Pancreas (tissue), 10 donors: ENCODE results near the gene CD93. TPM values are rescaled to one million over a fixed set of nuclear protein-coding genes. Genes with fewer than 3 reads are reported as not detected.

ENCODE experiments used
- ATAC-seq, 4 donors: fragments of 200-7000 bp; cut with Tn5 transposase; one replicate each; pipeline versions ENCODE4 v1.8.0 to v1.9.1; 2020; ENCODE audit warnings: mild to moderate bottlenecking in 4 of 4, moderate library complexity in 4 of 4
- DNase-seq, 6 donors: peaks; one replicate each; pipeline ENCODE4 v3.0.0-alpha.2; 2020
- FAIRE-seq: peaks from 2 replicates; lab custom pipeline; 2012; peaks lifted over from hg19 to GRCh38; lab: Jason Lieb, UNC
- H3K27ac ChIP-seq, 4 donors: fragments of 200-600 bp; sonication (generic); 1 replicate in 3 of 4; 2 replicates in 1 of 4; pipeline versions ENCODE4 v1.5.0 to v1.8.0; 2020
- H3K27me3 ChIP-seq, 4 donors: fragments of 200-600 bp; one replicate each; pipeline ENCODE4 v1.8.0; 2021
- H3K36me3 ChIP-seq, 3 donors: fragments of 200-600 bp; sonication (generic) in 1 of 3; one replicate each; pipeline versions ENCODE4 v1.5.0 to v1.8.0; 2020 to 2021
- H3K4me1 ChIP-seq, 3 donors: fragments of 200-600 bp; one replicate each; pipeline ENCODE4 v1.8.0; 2021
- H3K4me3 ChIP-seq, 4 donors: fragments of 200-600 bp; sonication (generic) in 2 of 4; one replicate each; pipeline versions ENCODE4 v1.5.0 to v1.8.0; 2020 to 2021
- H3K9me3 ChIP-seq, 4 donors: fragments of 200-600 bp; one replicate each; pipeline ENCODE4 v1.8.0; 2021
- WGBS, 2 donors: extraction: QIAGEN DNeasy Blood & Tissue Kit; methylation state at CpG; one replicate each; pipeline ENCODE4 v1.1.7; 2013; 5-methylcytosine and 5-hydroxymethylcytosine counted together
- intact Hi-C, 3 donors: fragments of 100-400 bp; cut with DNase I; formaldehyde crosslinking; loops; one replicate each; pipeline versions ENCODE4 v1.11.1 to v1.14.2; 2022
- polyA plus RNA-seq, 2 donors: library from polyadenylated mRNA; stranded (reverse); fragments of 200-250 nt; gene quantifications; one replicate each; pipeline ENCODE4 v1.2.3, GENCODE V29; 2013
- total RNA-seq, 6 donors: library from RNA; stranded (reverse); fragmentation: NEBNext Ultra II Directional in 4 of 6; extraction: Animal tissue kit (Norgen Biotek cat#: 25700) in 4 of 6; gene quantifications; one replicate each; pipeline versions ENCODE4 v1.2.1 to v1.2.4, GENCODE V29; 2021 to 2023
- TF ChIP-seq, protein P1 (sequence below), 4 donors: fragments of 200-600 bp; sonication (generic) in 3 of 4; IDR thresholded peaks; one replicate each; pipeline versions ENCODE4 v1.5.0 to v1.8.0; 2021; ENCODE audit warnings: antibody characterized with exemption in 4 of 4
- donor health status: healthy with polysubstance abuse.
- donor health status: DM: no; HTN: no; CAD: no; lungs with moderate emphysema.
- donor health status: DM: no; HTN: no; CAD: no.
- donor health status: control.
- donor health status: control.
- donor health status: Bipolar disorder and iron deficiency.
- donor health status: DM: yes; HTN: yes; CAD: no.
- donor health status: DM: no; HTN: no; CAD: no.
- donor health status: DM: no; HTN: no; CAD: no.
- donor health status: DM: yes; HTN: yes; CAD: no.

CD93 gene
- total and polyA plus RNA-seq, 8 donors = 2.8 to 18.2 (median 6.0) TPM

GRCh38 chr20:23128461-23129125, 42.5 kb upstream of the CD93 start:
- 81 to 85% methylated on average over 13 of the region's 13 CpGs for WGBS, 2 donors
- TF ChIP-seq, protein P1, sequence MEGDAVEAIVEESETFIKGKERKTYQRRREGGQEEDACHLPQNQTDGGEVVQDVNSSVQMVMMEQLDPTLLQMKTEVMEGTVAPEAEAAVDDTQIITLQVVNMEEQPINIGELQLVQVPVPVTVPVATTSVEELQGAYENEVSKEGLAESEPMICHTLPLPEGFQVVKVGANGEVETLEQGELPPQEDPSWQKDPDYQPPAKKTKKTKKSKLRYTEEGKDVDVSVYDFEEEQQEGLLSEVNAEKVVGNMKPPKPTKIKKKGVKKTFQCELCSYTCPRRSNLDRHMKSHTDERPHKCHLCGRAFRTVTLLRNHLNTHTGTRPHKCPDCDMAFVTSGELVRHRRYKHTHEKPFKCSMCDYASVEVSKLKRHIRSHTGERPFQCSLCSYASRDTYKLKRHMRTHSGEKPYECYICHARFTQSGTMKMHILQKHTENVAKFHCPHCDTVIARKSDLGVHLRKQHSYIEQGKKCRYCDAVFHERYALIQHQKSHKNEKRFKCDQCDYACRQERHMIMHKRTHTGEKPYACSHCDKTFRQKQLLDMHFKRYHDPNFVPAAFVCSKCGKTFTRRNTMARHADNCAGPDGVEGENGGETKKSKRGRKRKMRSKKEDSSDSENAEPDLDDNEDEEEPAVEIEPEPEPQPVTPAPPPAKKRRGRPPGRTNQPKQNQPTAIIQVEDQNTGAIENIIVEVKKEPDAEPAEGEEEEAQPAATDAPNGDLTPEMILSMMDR (IDR thresholded peaks at IDR 0.05) = no peak
- no peaks in the 10 kb centered on the region for H3K27me3 ChIP-seq
- intact Hi-C loops = no loop called here
- H3K4me1 ChIP-seq = no peaks in the 10 kb centered on the region
- H3K9me3 ChIP-seq = no peaks in the 10 kb centered on the region
- FAIRE-seq = no peak
- ATAC-seq = no peak
- no peak overlapping the region for H3K27ac ChIP-seq
- H3K36me3 ChIP-seq = no peaks in the 10 kb centered on the region
- no peak for DNase-seq
- no peak overlapping the region for H3K4me3 ChIP-seq

DNA sequence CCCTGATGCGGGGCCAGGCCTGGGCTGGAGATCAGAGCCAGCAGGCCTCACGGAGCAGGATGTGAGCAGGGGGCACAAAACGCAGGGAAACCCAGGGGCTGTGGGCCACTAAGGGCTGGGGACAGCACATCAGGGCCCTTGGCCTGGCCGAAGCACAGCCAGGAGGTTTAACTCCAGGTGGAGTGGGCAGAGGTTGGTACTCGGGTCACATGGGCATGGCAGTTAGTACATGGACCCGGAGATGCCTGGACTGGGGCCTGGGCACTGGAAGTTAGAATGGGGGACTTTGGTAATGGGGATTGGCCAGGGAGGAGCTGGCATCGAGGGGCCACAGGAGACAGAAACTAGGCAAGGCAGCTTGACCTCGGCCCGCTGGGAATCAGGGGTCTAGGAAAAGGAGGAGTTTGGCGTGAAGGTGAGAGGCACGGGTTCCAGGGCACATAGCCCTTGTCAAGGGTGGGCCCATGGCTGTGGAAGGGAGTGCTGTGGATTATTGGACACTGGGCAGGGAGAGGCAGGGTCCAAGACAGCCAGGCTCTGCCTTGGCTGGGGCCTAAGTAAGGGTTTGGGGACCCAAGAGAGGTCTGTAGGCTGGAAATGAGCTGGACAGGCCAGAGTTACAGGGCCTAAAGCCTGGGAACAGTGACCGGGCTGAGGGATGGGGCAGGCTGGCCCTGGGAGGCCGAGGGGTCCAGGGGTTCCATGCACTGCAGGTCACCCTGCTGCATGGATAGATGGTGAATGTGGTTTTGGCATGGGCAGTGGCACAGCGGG, 41.6 kb upstream of the CD93 start:
- TF ChIP-seq, protein P1 (IDR thresholded peaks at IDR 0.05) = no peak
- intact Hi-C loops = no loop called here
- WGBS, 2 donors = 82 to 89% methylated on average over 14 of the region's 14 CpGs
- no peaks in the 10 kb centered on the region for H3K4me1 ChIP-seq
- H3K27me3 ChIP-seq = no peaks in the 10 kb centered on the region
- no peaks in the 10 kb centered on the region for H3K9me3 ChIP-seq
- no peak overlapping the region for H3K27ac ChIP-seq
- no peak for DNase-seq
- ATAC-seq = no peak
- H3K36me3 ChIP-seq = no peaks in the 10 kb centered on the region
- FAIRE-seq = no peak
- no peak overlapping the region for H3K4me3 ChIP-seq

DNA sequence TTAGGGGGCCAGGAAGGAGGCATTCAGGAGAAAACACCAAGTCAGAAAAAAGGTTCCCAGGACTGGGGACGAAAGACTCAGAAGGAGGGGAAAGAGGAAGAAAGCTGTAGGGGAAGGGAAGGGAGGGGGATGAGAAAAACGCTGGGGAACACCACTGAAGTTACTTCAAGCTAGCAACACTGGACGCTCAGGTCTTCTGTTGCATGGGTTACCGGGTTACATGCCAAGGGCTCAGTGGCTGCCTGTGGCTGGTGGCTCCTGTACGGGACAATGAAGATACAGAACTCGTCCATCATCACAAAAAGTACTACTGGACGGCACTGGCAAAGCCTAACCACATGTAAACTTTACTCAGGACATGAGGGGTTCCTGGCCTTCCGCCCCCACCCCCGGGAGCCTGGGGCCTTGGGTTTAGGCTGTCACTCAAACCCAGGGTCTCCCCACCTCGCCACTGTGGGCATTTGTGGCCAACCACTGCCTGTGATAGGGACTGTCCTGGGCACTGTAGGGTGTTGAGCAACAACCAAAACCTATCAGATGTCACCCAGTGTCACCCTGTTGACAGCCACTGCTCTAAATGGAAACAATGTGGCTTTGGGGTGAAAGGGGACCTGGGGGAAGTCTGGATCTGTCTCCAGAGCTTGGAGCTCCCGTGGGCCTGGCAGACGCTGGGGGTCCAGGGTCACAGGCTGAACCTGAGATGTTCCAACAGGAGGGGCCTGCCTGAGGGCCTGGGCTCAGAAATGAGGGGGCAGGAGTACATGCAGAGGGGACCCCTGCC, 40.3 kb upstream of the CD93 start:
- H3K27ac ChIP-seq = no peak overlapping the region
- FAIRE-seq (no peak), DNase-seq (no peak), ATAC-seq (peak in 2 of 4 donors; percentile 44 to 62)
- no peaks in the 10 kb centered on the region for H3K36me3 ChIP-seq
- H3K27me3 ChIP-seq = no peaks in the 10 kb centered on the region
- H3K9me3 ChIP-seq = no peaks in the 10 kb centered on the region
- H3K4me3 ChIP-seq = no peak overlapping the region
- 73 to 76% methylated on average over 12 of the region's 12 CpGs for WGBS, 2 donors
- TF ChIP-seq, protein P1 (IDR thresholded peaks at IDR 0.05) = no peak
- no peaks in the 10 kb centered on the region for H3K4me1 ChIP-seq
- intact Hi-C loops = no loop called here

DNA sequence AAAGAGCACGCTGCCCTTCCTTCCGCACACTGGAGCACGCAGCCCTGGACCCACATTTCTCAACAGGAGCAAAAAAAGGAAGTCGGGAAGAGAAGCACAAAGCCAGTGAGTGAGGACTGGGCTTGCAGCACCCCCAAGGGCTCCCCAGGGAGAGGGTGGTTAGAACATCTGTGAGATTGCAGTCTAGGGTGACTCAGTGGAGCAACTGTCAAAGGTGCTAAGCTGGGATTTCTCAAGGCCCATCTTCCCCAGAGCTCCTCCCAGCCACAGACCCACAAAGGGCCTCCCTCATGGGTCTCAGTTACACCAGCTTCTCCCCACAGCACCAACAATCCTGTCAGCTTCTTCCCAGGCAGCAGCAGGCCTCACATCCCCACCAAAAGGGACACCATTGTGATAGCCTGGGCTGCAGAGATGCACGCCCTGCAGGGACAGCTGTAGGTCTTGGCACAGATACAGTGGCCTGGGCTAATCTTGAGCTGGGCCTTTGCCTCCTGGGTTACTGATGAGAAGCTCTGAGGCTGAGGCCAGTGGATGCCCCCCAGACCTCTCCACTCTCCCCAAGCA, 39.6 kb upstream of the CD93 start:
- Histone ChIP-seq H3K36me3 (no peaks in the 10 kb centered on the region), H3K27ac (no peak overlapping the region), H3K27me3 (no peaks in the 10 kb centered on the region), H3K4me1 (no peaks in the 10 kb centered on the region), H3K9me3 (no peaks in the 10 kb centered on the region), H3K4me3 (no peak overlapping the region)
- peak in 3 of 4 donors; percentile 46 to 79 (median 71) for ATAC-seq
- 83 to 94% methylated on average over 5 of the region's 5 CpGs for WGBS, 2 donors
- intact Hi-C loops = no loop called here
- no peak for FAIRE-seq
- TF ChIP-seq, protein P1 (IDR thresholded peaks at IDR 0.05) = no peak
- DNase-seq = peak in 1 of 6 donors; percentile 37
